ENCODE measurements around the gene XRN2. TPM values are rescaled to one million over a fixed set of nuclear protein-coding genes. Genes with fewer than 3 reads are reported as not detected.

The XRN2 gene
- total RNA-seq, 1 experiment from 2014 or later, result 77.7 TPM

GRCh38 chr20:21373436-21373835, 70.3 kb downstream of the XRN2 start:
- H3K4me3 ChIP-seq (ENCODE audit: low read depth in 2 of 2, low read length in 2 of 2), result no peak overlapping the region
- CTCF ChIA-PET, result no interaction called here
- no peak for DNase-seq (ENCODE audit: low read depth, low spot score)
- no peak for ATAC-seq
- in situ Hi-C loops (cut with HindIII; ENCODE audit: low pct_unique_long_range_greater_than_20kb, low sequenced_read_pairs), result no loop called here
- no peak overlapping the region for H3K27ac ChIP-seq (ENCODE audit: low read length)
- BruUV-seq (replicated peaks), result no TSS peak
- POLR2A ChIA-PET, result no interaction called here
- no peaks in the 10 kb centered on the region for H3K9me3 ChIP-seq (ENCODE audit: control insufficient read depth, insufficient read depth, low read depth, low read length)
- no peaks in the 10 kb centered on the region for H3K27me3 ChIP-seq (ENCODE audit: control insufficient read depth, insufficient read depth, low read length)
- intact Hi-C loops (cut with micrococcal nuclease; ENCODE audit: unreplicated experiment), result no loop called here
- H3K36me3 ChIP-seq (ENCODE audit: control insufficient read depth, insufficient read depth, low read length), result peaks cover 6% of the 10 kb centered on the region
- H3K4me1 ChIP-seq (ENCODE audit: control insufficient read depth, insufficient read depth, low read length), result 0 out of 2 replicates have a peak, but pooled peaks cover 2% of the 10 kb centered on the region
- no peak for TF ChIP-seq TCF7L2 (IDR thresholded peaks at IDR 0.05; ENCODE audit: low read depth, low read length)
- no peak for TF ChIP-seq REST (IDR thresholded peaks at IDR 0.05; ENCODE audit: insufficient read depth in 1 of 2, low read depth in 2 of 2, low read length in 1 of 2)
- TF ChIP-seq CTCF (IDR thresholded peaks at IDR 0.05), result no peak
- TF ChIP-seq POLR2AphosphoS5 (IDR thresholded peaks at IDR 0.05; ENCODE audit: low read depth, low read length), result no peak
- no peak for TF ChIP-seq SIN3A (IDR thresholded peaks at IDR 0.05; ENCODE audit: borderline replicate concordance, insufficient read depth, low read depth, low read length)

GRCh38 chr20:21376626-21377025, 73.5 kb downstream of the XRN2 start:
- DNase-seq (ENCODE audit: low read depth, low spot score), result no peak
- no peak for ATAC-seq
- H3K4me1 ChIP-seq (ENCODE audit: control insufficient read depth, insufficient read depth, low read length), result 0 out of 2 replicates have a peak, but pooled peaks cover 2% of the 10 kb centered on the region
- in situ Hi-C loops (cut with HindIII; ENCODE audit: low pct_unique_long_range_greater_than_20kb, low sequenced_read_pairs) (no loop called here), intact Hi-C loops (cut with micrococcal nuclease; ENCODE audit: unreplicated experiment) (no loop called here)
- no TSS peak for BruUV-seq (replicated peaks)
- H3K4me3 ChIP-seq (ENCODE audit: low read depth in 2 of 2, low read length in 2 of 2), result no peak overlapping the region
- CTCF ChIA-PET, result no interaction called here
- POLR2A ChIA-PET, result no interaction called here
- TF ChIP-seq CTCF (IDR thresholded peaks at IDR 0.05), result no peak
- no peak for TF ChIP-seq REST (IDR thresholded peaks at IDR 0.05; ENCODE audit: insufficient read depth in 1 of 2, low read depth in 2 of 2, low read length in 1 of 2)
- TF ChIP-seq POLR2AphosphoS5 (IDR thresholded peaks at IDR 0.05; ENCODE audit: low read depth, low read length), result no peak
- no peak for TF ChIP-seq SIN3A (IDR thresholded peaks at IDR 0.05; ENCODE audit: borderline replicate concordance, insufficient read depth, low read depth, low read length)
- no peak for TF ChIP-seq TCF7L2 (IDR thresholded peaks at IDR 0.05; ENCODE audit: low read depth, low read length)
- no peaks in the 10 kb centered on the region; the same call in 1 of the 2 replicates for H3K36me3 ChIP-seq (ENCODE audit: control insufficient read depth, insufficient read depth, low read length)
- H3K9me3 ChIP-seq (ENCODE audit: control insufficient read depth, insufficient read depth, low read depth, low read length), result no peaks in the 10 kb centered on the region
- H3K27ac ChIP-seq (ENCODE audit: low read length), result no peak overlapping the region
- no peaks in the 10 kb centered on the region for H3K27me3 ChIP-seq (ENCODE audit: control insufficient read depth, insufficient read depth, low read length)
